ENCODE data around the gene USF2. TPM values are rescaled to one million over a fixed set of nuclear protein-coding genes. Genes with fewer than 3 reads are reported as not detected.
A peak's percentile ranks its signal among the peaks of the same experiment; 100 is the strongest.

USF2 gene
- total and polyA plus RNA-seq, 2 of the 8 experiments (the other 6 are each of a cell fraction or from before 2014, with no cell fraction given) = 74.1 to 109 TPM

DNA sequence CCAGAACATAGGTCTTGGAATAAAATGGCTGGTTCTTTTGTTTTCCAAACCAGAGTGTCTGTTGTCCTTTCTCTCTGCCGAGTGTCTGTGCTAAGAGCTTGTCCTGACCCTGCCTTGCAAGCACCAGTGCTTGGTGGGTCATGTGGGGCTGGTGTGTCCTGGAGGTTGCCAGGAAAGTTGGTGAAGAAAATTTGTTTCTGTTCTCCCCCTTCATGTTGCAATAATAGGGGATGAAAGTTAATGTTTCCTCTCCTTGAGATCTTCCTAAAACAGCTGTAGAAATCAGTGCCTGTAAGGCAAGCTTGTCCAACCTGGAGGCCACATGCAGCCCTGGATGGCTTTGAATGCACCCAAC, 16.3 kb downstream of the USF2 start:
- Histone ChIP-seq H3K79me2 (ENCODE audit: control insufficient read depth in 1 of 2, insufficient read depth in 2 of 2, low read length in 2 of 2) (no peaks in the 10 kb centered on the region), H4K20me1 (replicated peaks in 1 of 2; ENCODE audit: control insufficient read depth in 1 of 2, insufficient read depth in 2 of 2, low read length in 2 of 2) (no peaks in the 10 kb centered on the region), H2BK20ac (ENCODE audit: low read length) (no peak overlapping the region), H4K91ac (replicated peaks; ENCODE audit: insufficient read length, low read length) (no peak overlapping the region), H3K27ac (ENCODE audit: low read depth, low read length) (no peak overlapping the region), H2AFZ (ENCODE audit: low read length) (peak overlapping the region; percentile 61), H3K56ac (replicated peaks; ENCODE audit: insufficient read length, low read depth, low read length) (no peak overlapping the region), H2BK15ac (ENCODE audit: low read length) (0 out of 2 replicates have a peak overlapping the region, but pooled peaks have one; percentile 31), H2BK120ac (replicated peaks; ENCODE audit: low read depth, low read length) (no peak overlapping the region), H3K9me3 (ENCODE audit: insufficient read depth in 2 of 2, low read depth in 1 of 2, low read length in 1 of 2) (no peaks in the 10 kb centered on the region), H3K4me3 (ENCODE audit: extremely low read depth in 1 of 4, insufficient read depth in 2 of 4, low read depth in 3 of 4, low read length in 4 of 4) (no peak overlapping the region), H4K5ac (ENCODE audit: insufficient read length, low read depth, low read length) (no peak overlapping the region), H4K8ac (ENCODE audit: extremely low read depth, insufficient read depth, low read length) (no peak overlapping the region), H3K4me2 (ENCODE audit: insufficient read depth in 1 of 2, low read depth in 2 of 2, low read length in 2 of 2) (peak overlapping the region; percentile 9 to 24; a peak in 2 of 4 replicates), H3K14ac (ENCODE audit: insufficient read length) (no peak overlapping the region), H2BK5ac (ENCODE audit: low read depth, low read length) (no peak overlapping the region), H2BK12ac (ENCODE audit: low read depth, low read length) (0 out of 2 replicates have a peak overlapping the region, but pooled peaks have one; percentile 87), H3K79me1 (ENCODE audit: low read depth, low read length) (no peaks in the 10 kb centered on the region), H3K4me1 (replicated peaks in 1 of 4; ENCODE audit: control insufficient read depth in 3 of 4, insufficient read depth in 4 of 4, low read length in 3 of 4) (peaks cover 0 to 7% (median 5%) of the 10 kb centered on the region in 4 experiments; a peak in 5 of 7 replicates), H3K36me3 (ENCODE audit: control insufficient read depth in 2 of 4, insufficient read depth in 4 of 4, low read length in 3 of 4) (no peaks in the 10 kb centered on the region), H3K27me3 (replicated peaks in 1 of 4; ENCODE audit: control insufficient read depth in 3 of 4, extremely low read depth in 1 of 4, insufficient read depth in 3 of 4, low read length in 3 of 4) (no peaks in the 10 kb centered on the region), H3K23me2 (ENCODE audit: low read depth, low read length) (no peaks in the 10 kb centered on the region), H3K9ac (replicated peaks in 1 of 4; ENCODE audit: extremely low read depth in 1 of 4, low read depth in 3 of 4, low read length in 3 of 4) (no peak overlapping the region; a peak in 1 of 7 replicates), H2AK5ac (ENCODE audit: low read depth, low read length) (0 out of 2 replicates have a peak overlapping the region, but pooled peaks have one; percentile 53), H3K23ac (ENCODE audit: insufficient read length) (no peak overlapping the region), H3K4ac (replicated peaks; ENCODE audit: insufficient read length, low read depth, low read length) (no peak overlapping the region), H3K18ac (ENCODE audit: extremely low read depth, low read length) (no peak overlapping the region)
- WGBS, 2 experiments (ENCODE audit: extremely low coverage in 1 of 2, insufficient coverage in 1 of 2, insufficient read length in 1 of 2, insufficient replicate concordance in 2 of 2, low coverage in 1 of 2, low lambda C conversion rate in 2 of 2, missing lambda C conversion rate in 1 of 2) = 44% methylated on average over 1 of the region's 1 CpG; no CpG with 5 or more reads in 1 of the 2 experiments
- ChIA-PET CTCF (ENCODE audit: partially characterized antibody) (interaction anchor here (0.6 to 1.5 kb wide), 3 partner anchors 53 to 210 kb away, joined by 3 to 6 read pairs (median 4); partner anchors contain the start of gene LGI4), POLR2A (ENCODE audit: partially characterized antibody) (interaction anchor here (0.5 to 1.8 kb wide), 5 partner anchors 9 to 611 kb away, joined by 3 to 8 read pairs (median 4); no protein-coding TSS in a partner anchor)
- FAIRE-seq = no peak
- no peak for DNase-seq (ENCODE audit: low read depth in 1 of 2, low spot score in 2 of 2)
- TF ChIP-seq GABPA (IDR thresholded peaks at IDR 0.05; ENCODE audit: borderline replicate concordance, insufficient read depth, low read length) (no peak), GTF2F1 (IDR thresholded peaks at IDR 0.05; ENCODE audit: borderline replicate concordance, low read depth, low read length) (no peak), KDM1A (IDR thresholded peaks at IDR 0.05; ENCODE audit: borderline replicate concordance, low read length) (no peak), SAP30 (IDR thresholded peaks at IDR 0.05; ENCODE audit: insufficient read depth, insufficient replicate concordance, low read length) (no peak), EGR1 (IDR thresholded peaks at IDR 0.05; ENCODE audit: borderline replicate concordance, low read depth, low read length) (no peak), JUND (IDR thresholded peaks at IDR 0.05; ENCODE audit: low read length) (no peak), POU5F1 (IDR thresholded peaks at IDR 0.05; ENCODE audit: low read depth, low read length) (no peak), CTBP2 (IDR thresholded peaks at IDR 0.05; ENCODE audit: borderline replicate concordance, insufficient read depth, insufficient read length, low read length) (no peak), SUZ12 (IDR thresholded peaks at IDR 0.05; ENCODE audit: low read length) (no peak), POLR2A (IDR thresholded peaks at IDR 0.05; ENCODE audit: control extremely low read depth in 1 of 2, low read depth in 2 of 2, low read length in 2 of 2) (no peak), SIRT6 (IDR thresholded peaks at IDR 0.05; ENCODE audit: low read length) (no peak), JUN (IDR thresholded peaks at IDR 0.05; ENCODE audit: low read depth, low read length) (no peak)
- TF ChIP-seq, protein P1, sequence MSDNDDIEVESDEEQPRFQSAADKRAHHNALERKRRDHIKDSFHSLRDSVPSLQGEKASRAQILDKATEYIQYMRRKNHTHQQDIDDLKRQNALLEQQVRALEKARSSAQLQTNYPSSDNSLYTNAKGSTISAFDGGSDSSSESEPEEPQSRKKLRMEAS (IDR thresholded peaks at IDR 0.05) = no peak

All from H1 (cell line).